Measurements from ENCODE around the gene ARIH2. TPM values are rescaled to one million over a fixed set of nuclear protein-coding genes. Genes with fewer than 3 reads are reported as not detected.

Gene ARIH2
- polyA plus RNA-seq, 1 donor (not counting 4 experiments of a cell fraction or from before 2014, with no cell fraction given) = 66.7 TPM

- TF ChIP-seq CTCF (optimal IDR thresholded peaks at IDR 0.05 in 1 of 3, IDR thresholded peaks at IDR 0.05 in 1 of 3, conservative IDR thresholded peaks at IDR 0.05 in 1 of 3; ENCODE audit: extremely low read depth in 1 of 3, insufficient read depth in 2 of 3, low read length in 3 of 3) (no peak), EZH2 (IDR thresholded peaks at IDR 0.05; ENCODE audit: low read length) (no peak)
- peaks cover 23% of the 10 kb centered on the region for H3K4me1 ChIP-seq (ENCODE audit: control insufficient read depth, extremely low read depth, insufficient read depth, low read length)
- H3K9me3 ChIP-seq (ENCODE audit: control insufficient read depth, low read depth, low read length) = no peaks in the 10 kb centered on the region
- H3K9ac ChIP-seq (ENCODE audit: control insufficient read depth, extremely low read depth, insufficient read depth, low read length) = no peak overlapping the region
- peaks cover 1 to 40% of the 10 kb centered on the region in 2 experiments for H3K36me3 ChIP-seq (ENCODE audit: control insufficient read depth in 2 of 2, extremely low read depth in 1 of 2, insufficient read depth in 2 of 2, low read length in 2 of 2)
- H3K79me2 ChIP-seq (ENCODE audit: control insufficient read depth, insufficient read depth, low read length) = peaks cover 90% of the 10 kb centered on the region
- DNase-seq (ENCODE audit: low read depth, low spot score) (no peak), FAIRE-seq (no peak)
- H3K9me1 ChIP-seq (ENCODE audit: control insufficient read depth, extremely low read depth, insufficient read depth, low read length) = peaks cover 7% of the 10 kb centered on the region
- dilution Hi-C loops (cut with MboI; ENCODE audit: extremely low pct_ligation_motif_present, low sequenced_read_pairs) = no loop called here
- H2AFZ ChIP-seq (ENCODE audit: control insufficient read depth, low read length) = no peak overlapping the region
- H3K27ac ChIP-seq (ENCODE audit: control insufficient read depth, insufficient read depth, low read length) = no peak overlapping the region
- no peak overlapping the region for H3K4me2 ChIP-seq (ENCODE audit: control insufficient read depth, extremely low read depth, insufficient read depth, low read depth, low read length)
- peaks cover 16% of the 10 kb centered on the region for H4K20me1 ChIP-seq (ENCODE audit: control insufficient read depth, extremely low read depth, insufficient read depth, low read length)
- no peaks in the 10 kb centered on the region for H3K27me3 ChIP-seq (ENCODE audit: control insufficient read depth, extremely low read depth, insufficient read depth, low read length)
- H3K4me3 ChIP-seq (ENCODE audit: control insufficient read depth in 2 of 3, extremely low read depth in 1 of 3, insufficient read depth in 2 of 3, low read depth in 1 of 3, low read length in 3 of 3) = no peak overlapping the region
Observed at GRCh38 chr3:48929358-48930035, 10.9 kb downstream of the ARIH2 start.

GRCh38 chr3:48930590-48930989, 11.9 kb downstream of the ARIH2 start:
- H3K9me1 ChIP-seq (ENCODE audit: control insufficient read depth, extremely low read depth, insufficient read depth, low read length) = peaks cover 7% of the 10 kb centered on the region
- TF ChIP-seq CTCF (optimal IDR thresholded peaks at IDR 0.05 in 1 of 3, IDR thresholded peaks at IDR 0.05 in 1 of 3, conservative IDR thresholded peaks at IDR 0.05 in 1 of 3; ENCODE audit: extremely low read depth in 1 of 3, insufficient read depth in 2 of 3, low read length in 3 of 3) (no peak), EZH2 (IDR thresholded peaks at IDR 0.05; ENCODE audit: low read length) (no peak)
- H3K27me3 ChIP-seq (ENCODE audit: control insufficient read depth, extremely low read depth, insufficient read depth, low read length) = no peaks in the 10 kb centered on the region
- H3K4me3 ChIP-seq (ENCODE audit: control insufficient read depth in 2 of 3, extremely low read depth in 1 of 3, insufficient read depth in 2 of 3, low read depth in 1 of 3, low read length in 3 of 3) = no peak overlapping the region
- H3K36me3 ChIP-seq (ENCODE audit: control insufficient read depth in 2 of 2, extremely low read depth in 1 of 2, insufficient read depth in 2 of 2, low read length in 2 of 2) = peaks cover 1 to 50% of the 10 kb centered on the region in 2 experiments
- no peak overlapping the region for H3K4me2 ChIP-seq (ENCODE audit: control insufficient read depth, extremely low read depth, insufficient read depth, low read depth, low read length)
- FAIRE-seq = no peak
- H3K9ac ChIP-seq (ENCODE audit: control insufficient read depth, extremely low read depth, insufficient read depth, low read length) = no peak overlapping the region
- H3K4me1 ChIP-seq (ENCODE audit: control insufficient read depth, extremely low read depth, insufficient read depth, low read length) = peaks cover 23% of the 10 kb centered on the region
- no peak for DNase-seq (ENCODE audit: low read depth, low spot score)
- no peak overlapping the region for H3K27ac ChIP-seq (ENCODE audit: control insufficient read depth, insufficient read depth, low read length)
- H4K20me1 ChIP-seq (ENCODE audit: control insufficient read depth, extremely low read depth, insufficient read depth, low read length) = peaks cover 16% of the 10 kb centered on the region
- dilution Hi-C loops (cut with MboI; ENCODE audit: extremely low pct_ligation_motif_present, low sequenced_read_pairs) = no loop called here
- no peak overlapping the region for H2AFZ ChIP-seq (ENCODE audit: control insufficient read depth, low read length)
- H3K79me2 ChIP-seq (ENCODE audit: control insufficient read depth, insufficient read depth, low read length) = peaks cover 95% of the 10 kb centered on the region
- H3K9me3 ChIP-seq (ENCODE audit: control insufficient read depth, low read depth, low read length) = no peaks in the 10 kb centered on the region

Measured in keratinocyte (primary cell).